HepG2 (cell line): ENCODE results near the gene PTPRC. TPM values are rescaled to one million over a fixed set of nuclear protein-coding genes. Genes with fewer than 3 reads are reported as not detected.

Experiments
- ATAC-seq: fragments of 200-7000 bp; cut with Tn5 transposase; 3 replicates; pipeline ENCODE4 v1.9.1; 2020; ENCODE audit warnings: mild to moderate bottlenecking, moderate library complexity
- BruUV-seq: library from RNA; stranded (reverse); fragments of 400-500 nt; replicated peaks from 2 replicates; lab custom pipeline; 2021; lab: Mats Ljungman, UMichigan
- CTCF ChIA-PET: fragments of 300-600 bp; formaldehyde crosslinking; extraction: SDS; loops from one replicate; lab custom pipeline; 2021; ENCODE audit warnings: low total read pairs, inconsistent platforms, low intra/inter-chr PET ratio; lab: Yijun Ruan, JAX
- POLR2A ChIA-PET: fragments of 350-600 bp; sonication (Branson Sonifier 250); formaldehyde crosslinking; loops from one replicate; lab custom pipeline; 2020; ENCODE audit warnings: antibody characterized with exemption, inconsistent platforms; lab: Yijun Ruan, JAX
- DNase-seq: peaks from one replicate; pipeline ENCODE4 v3.0.0-alpha.2; 2015; ENCODE audit warnings: low spot score
- FAIRE-seq: peaks from 3 replicates; lab custom pipeline; 2011; peaks lifted over from hg19 to GRCh38; lab: Jason Lieb, UNC
- H2AFZ ChIP-seq: one replicate; pipeline ENCODE4 v1.6.1; 2011; ENCODE audit warnings: low read length, inconsistent platforms
- H3K27ac ChIP-seq: fragments of 300-600 bp; 3 replicates; pipeline ENCODE4 v1.8.0; 2011; ENCODE audit warnings: mixed run types, mild to moderate bottlenecking, mixed read lengths, low read length, inconsistent platforms; ENCODE audit not compliant: insufficient read depth; ENCODE audit errors: extremely low read length
- H3K27me3 ChIP-seq, 2 experiments: fragments of 200-600 bp in 1 of 2; 2 replicates in 1 of 2; 3 replicates in 1 of 2; pipeline versions ENCODE4 v1.6.0 to v1.8.0; 2011; ENCODE audit warnings: low read length in 2 of 2, mild to moderate bottlenecking in 2 of 2, moderate library complexity in 2 of 2, inconsistent platforms in 1 of 2; ENCODE audit not compliant: insufficient read depth in 2 of 2, control insufficient read depth in 1 of 2
- H3K36me3 ChIP-seq, 2 experiments: fragments of 200-600 bp in 1 of 2; replicated peaks in 1 of 2; 2 replicates in 1 of 2; 3 replicates in 1 of 2; pipeline versions ENCODE4 v1.5.1 to v1.8.0; 2011; ENCODE audit warnings: low read length in 2 of 2, inconsistent platforms in 1 of 2; ENCODE audit not compliant: insufficient read depth in 2 of 2, control insufficient read depth in 1 of 2
- H3K4me1 ChIP-seq: 2 replicates; pipeline ENCODE4 v1.5.1; 2012; ENCODE audit warnings: low read length, inconsistent platforms; ENCODE audit not compliant: insufficient read depth
- H3K4me2 ChIP-seq: 2 replicates; pipeline ENCODE4 v1.6.0; 2011; ENCODE audit warnings: low read depth, low read length, inconsistent platforms
- H3K4me3 ChIP-seq, 3 experiments: fragments of 200-600 bp in 1 of 3; sonication (generic), shearing (Covaris generic) in 1 of 3; replicated peaks in 1 of 3; 2 replicates each; pipeline ENCODE4 v1.5.1; 2011 to 2016; ENCODE audit warnings: low read length in 3 of 3, inconsistent platforms in 2 of 3, low read depth in 2 of 3, mild to moderate bottlenecking in 2 of 3, control low read depth in 1 of 3, mixed read lengths in 1 of 3; ENCODE audit not compliant: insufficient read depth in 1 of 3
- H3K79me2 ChIP-seq: one replicate; pipeline ENCODE4 v1.6.1; 2011; ENCODE audit warnings: low read length, inconsistent platforms; ENCODE audit not compliant: insufficient read depth
- H3K9ac ChIP-seq: 2 replicates; pipeline ENCODE4 v1.6.0; 2011; ENCODE audit warnings: mild to moderate bottlenecking, low read depth, low read length, inconsistent platforms; ENCODE audit not compliant: insufficient read depth
- H3K9me3 ChIP-seq: 2 replicates; pipeline ENCODE4 v1.5.1; 2012; ENCODE audit warnings: mild to moderate bottlenecking, low read length
- H4K20me1 ChIP-seq: 2 replicates; pipeline ENCODE4 v1.6.0; 2011; ENCODE audit warnings: inconsistent platforms, mild to moderate bottlenecking, low read length, moderate library complexity; ENCODE audit not compliant: insufficient read depth
- CC2D1A ChIP-seq: sonication (generic); formaldehyde crosslinking; IDR thresholded peaks from 2 replicates; pipeline ENCODE4 v1.8.1; 2023; ENCODE audit warnings: mild to moderate bottlenecking, missing genetic modification reagents
- HIVEP1 ChIP-seq: sonication (generic); formaldehyde crosslinking; IDR thresholded peaks from 2 replicates; pipeline ENCODE4 v1.4.0; 2020; ENCODE audit warnings: mild to moderate bottlenecking, missing genetic modification reagents
- HOXA3 ChIP-seq: sonication (generic); formaldehyde crosslinking; IDR thresholded peaks from 2 replicates; pipeline ENCODE4 v1.5.0; 2020; ENCODE audit warnings: missing genetic modification reagents
- JUND ChIP-seq: sonication (generic); formaldehyde crosslinking; IDR thresholded peaks from 2 replicates; pipeline ENCODE4 v1.8.0; 2022; ENCODE audit warnings: mild to moderate bottlenecking, missing genetic modification reagents
- MBNL3 ChIP-seq: fragments of 250-450 bp; sonication (Bioruptor Pico); conservative IDR thresholded peaks from 2 replicates; pipeline ENCODE4 v1.8.0; 2022; ENCODE audit warnings: mild to moderate bottlenecking, inconsistent platforms
- NFE2L2 ChIP-seq: fragments of 150-350 bp; IDR thresholded peaks from 2 replicates; pipeline ENCODE4 v1.6.1; 2014; ENCODE audit warnings: low read length
- NFKB2 ChIP-seq: sonication (generic); formaldehyde crosslinking; IDR thresholded peaks from 2 replicates; pipeline ENCODE4 v1.4.0; 2020; ENCODE audit warnings: missing genetic modification reagents, borderline replicate concordance
- PAF1 ChIP-seq: IDR thresholded peaks from 2 replicates; pipeline ENCODE4 v1.6.1; 2016; ENCODE audit warnings: missing genetic modification reagents, missing compliant biosample characterization
- PPARG ChIP-seq: conservative IDR thresholded peaks from 2 replicates; pipeline ENCODE4 v1.6.1; 2016; ENCODE audit warnings: missing biosample characterization, missing genetic modification reagents
- SRSF1 ChIP-seq: fragments of 200-400 bp; formaldehyde crosslinking; optimal IDR thresholded peaks from 2 replicates; pipeline ENCODE3; 2017; ENCODE audit warnings: mild to moderate bottlenecking, low read depth, low read length, moderate library complexity
- ZNF496 ChIP-seq: sonication (generic); formaldehyde crosslinking; IDR thresholded peaks from 2 replicates; pipeline ENCODE4 v1.8.1; 2023; ENCODE audit warnings: mild to moderate bottlenecking, moderate library complexity, missing genetic modification reagents; ENCODE audit not compliant: insufficient replicate concordance
- ZNF607 ChIP-seq: sonication (generic); formaldehyde crosslinking; IDR thresholded peaks from 2 replicates; pipeline ENCODE4 v1.5.1; 2020; ENCODE audit warnings: missing genetic modification reagents, mild to moderate bottlenecking, borderline replicate concordance
- WGBS: methylation state at CpG from one replicate; pipeline ENCODE4 v1.1.6; 2017; ENCODE audit warnings: low lambda C conversion rate; 5-methylcytosine and 5-hydroxymethylcytosine counted together
- in situ Hi-C: cut with HindIII; loops from 2 replicates; pipeline ENCODE4 v1.10.0; 2017; ENCODE audit warnings: low pct_unique_long_range_greater_than_20kb; ENCODE audit not compliant: extremely low pct_ligation_motif_present
- intact Hi-C: fragments of 100-400 bp; cut with micrococcal nuclease; formaldehyde crosslinking; loops from one replicate; pipeline ENCODE4 v1.10.0; 2022; ENCODE audit not compliant: unreplicated experiment
- polyA plus RNA-seq, 8 experiments: library from polyadenylated mRNA; depleted of rRNA in 3 of 8; stranded (reverse) in 7 of 8; unstranded in 1 of 8; fragments of >200 nt; fragmentation: Illumina TruSeq in 4 of 8; extraction: Trizol in 4 of 8; gene quantifications; 2 replicates each; pipeline versions ENCODE4 v1.2.1 to v1.2.3, GENCODE V29; 2011 to 2016; ENCODE audit warnings: low read depth in 4 of 8, missing spikeins in 1 of 8, mixed read lengths in 1 of 8; ENCODE audit not compliant: insufficient read depth in 1 of 8
- total RNA-seq, 5 experiments: library from RNA; depleted of rRNA; stranded (reverse); fragments of >200 nt; fragmentation: Illumina TruSeq; extraction: Trizol; gene quantifications; 2 replicates each; pipeline ENCODE4 v1.2.3, GENCODE V29; 2016; ENCODE audit warnings: low read depth in 1 of 5
- TF ChIP-seq, protein P1 (sequence below): sonication (generic); formaldehyde crosslinking; IDR thresholded peaks from 2 replicates; pipeline ENCODE4 v1.5.0; 2020; ENCODE audit warnings: mild to moderate bottlenecking, missing genetic modification reagents, borderline replicate concordance
- TF ChIP-seq, protein P2 (sequence below): sonication (generic); formaldehyde crosslinking; IDR thresholded peaks from 2 replicates; pipeline ENCODE4 v1.8.0; 2022; ENCODE audit warnings: mild to moderate bottlenecking, missing genetic modification reagents, moderate library complexity

The PTPRC gene
- total and polyA plus RNA-seq, 2 of the 13 experiments (the other 11 are each of a cell fraction or from before 2014, with no cell fraction given): not detected

DNA sequence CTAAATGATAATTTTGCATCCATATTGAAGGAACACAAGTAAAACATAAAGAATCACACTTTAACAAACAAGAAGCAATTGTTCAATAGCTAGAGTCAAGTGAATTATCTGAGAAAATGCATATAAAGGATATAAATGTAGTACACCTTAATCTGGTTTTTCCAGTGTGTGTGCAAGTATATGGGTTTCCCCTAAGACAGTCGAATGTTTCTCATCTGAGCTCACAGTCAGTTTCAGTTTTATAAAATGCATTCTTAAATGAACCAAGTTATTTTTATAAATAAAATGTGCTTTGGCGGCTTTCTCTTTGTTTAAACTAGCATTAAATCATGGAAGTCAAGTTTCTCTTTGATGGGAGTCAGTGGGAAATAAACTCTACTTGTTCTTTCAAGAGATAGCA, 125.9 kb downstream of the PTPRC start:
- no peak overlapping the region for H2AFZ ChIP-seq
- no peak overlapping the region for H3K4me2 ChIP-seq
- 1% methylated on average over 2 of the region's 2 CpGs for WGBS
- no peaks in the 10 kb centered on the region for H4K20me1 ChIP-seq
- ChIA-PET POLR2A (no interaction called here), CTCF (no interaction called here)
- DNase-seq (no peak), ATAC-seq (no peak), FAIRE-seq (no peak)
- H3K36me3 ChIP-seq: no peaks in the 10 kb centered on the region
- H3K27me3 ChIP-seq: no peaks in the 10 kb centered on the region; a peak in 1 of 5 replicates
- H3K9me3 ChIP-seq: no peaks in the 10 kb centered on the region
- no peaks in the 10 kb centered on the region for H3K79me2 ChIP-seq
- H3K9ac ChIP-seq: no peak overlapping the region
- in situ Hi-C loops: loop anchor here (25.0 kb wide), 1 partner anchor 348 kb away; no protein-coding TSS in a partner anchor
- no TSS peak for BruUV-seq
- no peaks in the 10 kb centered on the region for H3K4me1 ChIP-seq
- H3K27ac ChIP-seq: no peak overlapping the region
- no peak for TF ChIP-seq HOXA3 (CRISPR knock-in tag)
- TF ChIP-seq SRSF1: no peak
- no peak for TF ChIP-seq JUND (CRISPR knock-in tag)
- TF ChIP-seq PPARG (CRISPR knock-in tag): no peak
- no peak for TF ChIP-seq ZNF496 (CRISPR knock-in tag)
- no peak for TF ChIP-seq NFE2L2
- TF ChIP-seq, protein P1, sequence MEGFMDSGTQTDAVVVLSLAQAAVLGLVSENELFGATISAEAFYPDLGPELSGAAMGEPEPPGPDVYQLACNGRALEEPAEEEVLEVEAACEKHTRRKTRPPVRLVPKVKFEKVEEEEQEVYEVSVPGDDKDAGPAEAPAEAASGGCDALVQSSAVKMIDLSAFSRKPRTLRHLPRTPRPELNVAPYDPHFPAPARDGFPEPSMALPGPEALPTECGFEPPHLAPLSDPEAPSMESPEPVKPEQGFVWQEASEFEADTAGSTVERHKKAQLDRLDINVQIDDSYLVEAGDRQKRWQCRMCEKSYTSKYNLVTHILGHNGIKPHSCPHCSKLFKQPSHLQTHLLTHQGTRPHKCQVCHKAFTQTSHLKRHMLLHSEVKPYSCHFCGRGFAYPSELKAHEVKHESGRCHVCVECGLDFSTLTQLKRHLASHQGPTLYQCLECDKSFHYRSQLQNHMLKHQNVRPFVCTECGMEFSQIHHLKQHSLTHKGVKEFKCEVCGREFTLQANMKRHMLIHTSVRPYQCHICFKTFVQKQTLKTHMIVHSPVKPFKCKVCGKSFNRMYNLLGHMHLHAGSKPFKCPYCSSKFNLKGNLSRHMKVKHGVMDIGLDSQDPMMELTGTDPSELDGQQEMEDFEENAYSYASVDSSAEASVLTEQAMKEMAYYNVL (CRISPR knock-in tag): no peak
- no peak for TF ChIP-seq CC2D1A (CRISPR knock-in tag)
- TF ChIP-seq, protein P2, sequence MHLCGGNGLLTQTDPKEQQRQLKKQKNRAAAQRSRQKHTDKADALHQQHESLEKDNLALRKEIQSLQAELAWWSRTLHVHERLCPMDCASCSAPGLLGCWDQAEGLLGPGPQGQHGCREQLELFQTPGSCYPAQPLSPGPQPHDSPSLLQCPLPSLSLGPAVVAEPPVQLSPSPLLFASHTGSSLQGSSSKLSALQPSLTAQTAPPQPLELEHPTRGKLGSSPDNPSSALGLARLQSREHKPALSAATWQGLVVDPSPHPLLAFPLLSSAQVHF: no peak
- TF ChIP-seq HIVEP1 (CRISPR knock-in tag): no peak
- TF ChIP-seq MBNL3 (CRISPR knock-in tag): no peak
- no peak for TF ChIP-seq PAF1
- no peak for TF ChIP-seq NFKB2 (CRISPR knock-in tag)
- TF ChIP-seq ZNF607 (CRISPR knock-in tag): no peak
- intact Hi-C loops: no loop called here
- H3K4me3 ChIP-seq: no peak overlapping the region
